ENCODE data around the gene ZNF516. TPM values are rescaled to one million over a fixed set of nuclear protein-coding genes. Genes with fewer than 3 reads are reported as not detected.

Gene ZNF516
- total and polyA plus RNA-seq, 2 of the 4 experiments (the other 2 are of a cell fraction): 7.9 to 16.9 TPM

DNA sequence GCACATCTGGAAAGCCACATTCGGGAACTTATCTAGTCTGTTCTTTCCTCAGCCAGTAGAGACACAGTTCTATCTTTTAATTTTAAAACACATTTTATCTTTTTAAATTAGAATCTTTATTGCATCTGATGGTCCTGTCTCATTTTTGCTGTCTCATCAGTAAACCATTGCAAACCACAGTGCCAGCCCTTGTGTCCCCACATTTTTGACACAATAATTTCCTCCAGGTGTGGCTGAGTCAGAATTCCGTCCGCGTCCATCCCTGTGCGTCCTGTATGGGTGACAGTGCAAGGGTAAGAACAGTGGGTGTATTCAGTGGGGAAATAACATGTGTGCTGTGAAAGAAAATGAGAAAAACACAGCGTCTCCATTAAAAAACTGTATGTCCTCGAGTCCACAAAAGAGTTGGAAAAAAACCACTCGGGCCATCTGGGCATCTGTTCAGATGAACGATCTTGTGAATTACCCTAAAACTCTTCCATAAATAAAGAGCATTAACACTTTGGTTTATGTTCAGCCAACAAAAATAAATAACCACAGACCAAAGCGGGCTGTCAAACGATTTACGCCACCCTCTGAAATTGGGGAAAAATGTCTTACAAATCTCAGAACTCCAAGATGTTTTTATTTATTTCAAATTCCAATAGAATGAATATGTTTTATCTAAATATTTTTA is 137.3 kb downstream of the ZNF516 start:
- Histone ChIP-seq H4K5ac (ENCODE audit: low read depth, low read length) (no peak overlapping the region), H4K20me1 (ENCODE audit: insufficient read depth, low read length) (peaks cover 3% of the 10 kb centered on the region; the same call in 1 of the 2 replicates), H4K8ac (ENCODE audit: low read depth in 2 of 2, low read length in 2 of 2) (no peak overlapping the region), H3K79me1 (ENCODE audit: low read depth in 1 of 2, low read length in 2 of 2) (peaks cover 13 to 27% of the 10 kb centered on the region in 2 experiments), H2BK120ac (ENCODE audit: low read depth, low read length) (no peak overlapping the region), H2AK9ac (replicated peaks; ENCODE audit: low read depth, low read length, poor library complexity) (no peak overlapping the region), H3K4me1 (ENCODE audit: control insufficient read depth, insufficient read depth, low read length) (peaks cover 2% of the 10 kb centered on the region; the same call in 1 of the 2 replicates), H3K4me2 (ENCODE audit: low read depth, low read length) (no peak overlapping the region), H2AFZ (replicated peaks; ENCODE audit: low read length, poor library complexity) (no peak overlapping the region), H3K4me3 (ENCODE audit: insufficient read depth, low read depth, low read length) (no peak overlapping the region), H3K9me3 (ENCODE audit: control insufficient read depth, insufficient read depth, low read length) (0 out of 2 replicates have a peak, but pooled peaks cover 4% of the 10 kb centered on the region), H3K27me3 (ENCODE audit: control insufficient read depth, insufficient read depth, low read length) (no peaks in the 10 kb centered on the region), H3K18ac (ENCODE audit: low read depth, low read length) (no peak overlapping the region), H3K23ac (ENCODE audit: low read depth, low read length) (no peak overlapping the region), H3K36me3 (ENCODE audit: control insufficient read depth, insufficient read depth, low read length) (peaks cover 43% of the 10 kb centered on the region; the same call in 1 of the 2 replicates), H3K4ac (ENCODE audit: low read depth, low read length) (no peak overlapping the region), H3K56ac (ENCODE audit: extremely low read depth, insufficient read depth, low read length) (no peak overlapping the region), H2AK5ac (ENCODE audit: low read depth, low read length) (no peak overlapping the region), H2BK15ac (ENCODE audit: low read depth, low read length) (no peak overlapping the region), H3K27ac (ENCODE audit: insufficient read depth, low read length) (no peak overlapping the region), H3K14ac (replicated peaks; ENCODE audit: low read depth, low read length) (no peak overlapping the region), H4K91ac (ENCODE audit: insufficient read depth, low read depth, low read length) (no peak overlapping the region), H2BK20ac (ENCODE audit: low read depth, low read length) (no peak overlapping the region), H3K9ac (ENCODE audit: low read depth, low read length) (no peak overlapping the region), H3K9me1 (ENCODE audit: insufficient read depth, low read length) (peaks cover 17% of the 10 kb centered on the region), H2BK5ac (ENCODE audit: low read depth, low read length, poor library complexity, severe bottlenecking) (no peak overlapping the region)
- BruUV-seq (replicated peaks): no TSS peak
- ATAC-seq (ENCODE audit: low read depth) (peak; percentile 19), DNase-seq (peak; percentile 20)
- 0% methylated on average over 1 of the region's 12 CpGs; no CpG with 5 or more reads in 1 of the 2 experiments for WGBS, 2 experiments (ENCODE audit: extremely low coverage in 2 of 2, insufficient read length in 1 of 2)
- ChIA-PET CTCF (no interaction called here), POLR2A (ENCODE audit: unreplicated experiment) (no interaction called here)
- dilution Hi-C loops (cut with HindIII; ENCODE audit: low sequenced_read_pairs, unreplicated experiment): no loop called here
- intact Hi-C loops (cut with micrococcal nuclease): no loop called here
- TF ChIP-seq MAZ (IDR thresholded peaks at IDR 0.05; ENCODE audit: borderline replicate concordance, low read depth, low read length): no peak
- peak; percentile 55 for TF ChIP-seq MAFK (IDR thresholded peaks at IDR 0.05; ENCODE audit: low read depth, low read length)
- in situ Hi-C loops (cut with MboI; ENCODE audit: low sequenced_read_pairs): loop anchor here (10.0 to 25.0 kb wide), 3 partner anchors 870 to 1713 kb away; partner anchors contain the start of genes PTGR3 and TSHZ1
